HEK293 (cell line): ENCODE data around the gene GABBR2.

Experiments used
- CTCF ChIA-PET: fragments of 350-600 bp; formaldehyde crosslinking; extraction: SDS; loops from one replicate; lab custom pipeline; 2021; ENCODE audit warnings: antibody characterized with exemption; lab: Yijun Ruan, JAX
- POLR2A ChIA-PET: fragments of 300-600 bp; formaldehyde crosslinking; extraction: SDS; loops from one replicate; lab custom pipeline; 2020; ENCODE audit warnings: antibody characterized with exemption, inconsistent platforms; lab: Yijun Ruan, JAX
- H3K27ac ChIP-seq: fragments of 200-500 bp; sonication (Bioruptor generic); 2 replicates; pipeline ENCODE4 v1.5.1; 2014; ENCODE audit warnings: low read depth, low read length, control low read depth, inconsistent platforms; ENCODE audit errors: extremely low read depth
- H3K36me3 ChIP-seq, 2 experiments: fragments of 200-500 bp in 1 of 2; sonication (Bioruptor generic) in 1 of 2; 1 replicate in 1 of 2; 2 replicates in 1 of 2; pipeline ENCODE4 v1.5.1; 2014 to 2017; ENCODE audit warnings: inconsistent platforms in 2 of 2, low read length in 2 of 2; ENCODE audit not compliant: control insufficient read depth in 2 of 2, insufficient read depth in 1 of 2
- H3K4me1 ChIP-seq: fragments of 200-500 bp; sonication (Bioruptor generic); 2 replicates; pipeline ENCODE4 v1.5.1; 2014; ENCODE audit warnings: mild to moderate bottlenecking, low read length, inconsistent platforms; ENCODE audit not compliant: control insufficient read depth, insufficient read depth
- H3K4me3 ChIP-seq: 2 replicates; pipeline ENCODE4 v1.5.1; 2011; ENCODE audit warnings: low read depth, mild to moderate bottlenecking, control low read depth, low read length, moderate library complexity
- H3K9me3 ChIP-seq: fragments of 200-500 bp; sonication (Bioruptor generic); 2 replicates; pipeline ENCODE4 v1.5.1; 2014; ENCODE audit warnings: low read depth, low read length, inconsistent platforms; ENCODE audit not compliant: control insufficient read depth, insufficient read depth
- ELK4 ChIP-seq: IDR thresholded peaks from 2 replicates; pipeline ENCODE4 v1.6.1; 2011; ENCODE audit warnings: mild to moderate bottlenecking, low read depth, low read length, borderline replicate concordance
- GFI1B ChIP-seq: fragments of 450-650 bp; formaldehyde crosslinking; IDR thresholded peaks from 2 replicates; pipeline ENCODE4 v1.5.1; 2016; ENCODE audit warnings: missing biosample characterization, missing genetic modification characterization
- IKZF3 ChIP-seq: fragments of 450-650 bp; IDR thresholded peaks from 2 replicates; pipeline ENCODE4 v1.5.0; 2018; ENCODE audit warnings: missing biosample characterization, mild to moderate bottlenecking, missing genetic modification characterization, moderate library complexity
- KLF9 ChIP-seq: fragments of 450-650 bp; formaldehyde crosslinking; IDR thresholded peaks from 2 replicates; pipeline ENCODE4 v1.5.1; 2016; ENCODE audit warnings: missing biosample characterization, missing genetic modification characterization, low read depth
- MYNN ChIP-seq: fragments of 450-650 bp; formaldehyde crosslinking; IDR thresholded peaks from 2 replicates; pipeline ENCODE4 v1.5.1; 2016; ENCODE audit warnings: missing biosample characterization, missing genetic modification characterization, borderline replicate concordance
- TCF7L2 ChIP-seq: IDR thresholded peaks from 2 replicates; pipeline ENCODE4 v1.6.1; 2011; ENCODE audit warnings: low read depth, mild to moderate bottlenecking, inconsistent platforms, low read length, moderate library complexity, borderline replicate concordance
- TRIM28 ChIP-seq: IDR thresholded peaks from 2 replicates; pipeline ENCODE4 v1.6.1; 2011; ENCODE audit warnings: low read length, control low read depth, borderline replicate concordance
- YY1 ChIP-seq: fragments of 450-650 bp; formaldehyde crosslinking; IDR thresholded peaks from 2 replicates; pipeline ENCODE4 v1.5.1; 2018; ENCODE audit warnings: missing biosample characterization, missing genetic modification characterization
- ZBTB1 ChIP-seq: fragments of 450-650 bp; formaldehyde crosslinking; IDR thresholded peaks from 2 replicates; pipeline ENCODE4 v1.5.1; 2016; ENCODE audit warnings: missing biosample characterization, missing genetic modification characterization
- ZBTB20 ChIP-seq: fragments of 450-650 bp; formaldehyde crosslinking; IDR thresholded peaks from 2 replicates; pipeline ENCODE4 v1.5.1; 2016; ENCODE audit warnings: missing biosample characterization, missing genetic modification characterization
- ZNF10 ChIP-seq: fragments of 450-650 bp; formaldehyde crosslinking; IDR thresholded peaks from 2 replicates; pipeline ENCODE4 v1.5.1; 2017; ENCODE audit warnings: missing biosample characterization, missing genetic modification characterization
- ZNF114 ChIP-seq: fragments of 450-650 bp; formaldehyde crosslinking; IDR thresholded peaks from 2 replicates; pipeline ENCODE4 v1.5.0; 2017; ENCODE audit warnings: missing biosample characterization, missing genetic modification characterization
- ZNF133 ChIP-seq: fragments of 450-650 bp; formaldehyde crosslinking; IDR thresholded peaks from 2 replicates; pipeline ENCODE4 v1.5.1; 2016; ENCODE audit warnings: missing biosample characterization, missing genetic modification characterization
- ZNF211 ChIP-seq: fragments of 450-650 bp; formaldehyde crosslinking; IDR thresholded peaks from 2 replicates; pipeline ENCODE4 v1.5.1; 2016; ENCODE audit warnings: low read depth, missing biosample characterization, missing genetic modification characterization
- ZNF24 ChIP-seq: fragments of 450-650 bp; formaldehyde crosslinking; IDR thresholded peaks from 2 replicates; pipeline ENCODE4 v1.5.1; 2016; ENCODE audit warnings: missing biosample characterization, missing genetic modification characterization
- ZNF37A ChIP-seq: fragments of 450-650 bp; IDR thresholded peaks from 2 replicates; pipeline ENCODE4 v1.5.1; 2018; ENCODE audit warnings: missing biosample characterization, missing genetic modification characterization
- ZNF548 ChIP-seq: fragments of 450-650 bp; formaldehyde crosslinking; IDR thresholded peaks from 2 replicates; pipeline ENCODE4 v1.5.1; 2016; ENCODE audit warnings: missing biosample characterization, missing genetic modification characterization
- ZNF549 ChIP-seq: fragments of 450-650 bp; IDR thresholded peaks from 2 replicates; pipeline ENCODE4 v1.5.1; 2018; ENCODE audit warnings: missing biosample characterization, missing genetic modification characterization, mild to moderate bottlenecking, inconsistent platforms, moderate library complexity
- ZNF571 ChIP-seq: fragments of 450-650 bp; formaldehyde crosslinking; IDR thresholded peaks from 2 replicates; pipeline ENCODE4 v1.5.0; 2017; ENCODE audit warnings: missing biosample characterization, missing genetic modification characterization
- ZNF580 ChIP-seq: fragments of 450-650 bp; formaldehyde crosslinking; IDR thresholded peaks from 2 replicates; pipeline ENCODE4 v1.5.1; 2016; ENCODE audit warnings: missing biosample characterization, missing genetic modification characterization
- ZNF585B ChIP-seq: fragments of 450-650 bp; formaldehyde crosslinking; IDR thresholded peaks from 2 replicates; pipeline ENCODE4 v1.5.1; 2016; ENCODE audit warnings: missing biosample characterization, missing genetic modification characterization
- ZNF621 ChIP-seq: fragments of 450-650 bp; formaldehyde crosslinking; IDR thresholded peaks from 2 replicates; pipeline ENCODE4 v1.5.1; 2017; ENCODE audit warnings: missing biosample characterization, missing genetic modification characterization
- ZNF660 ChIP-seq: fragments of 450-650 bp; IDR thresholded peaks from 2 replicates; pipeline ENCODE4 v1.5.1; 2018; ENCODE audit warnings: missing biosample characterization, mild to moderate bottlenecking, missing genetic modification characterization
- ZNF76 ChIP-seq: fragments of 450-650 bp; formaldehyde crosslinking; IDR thresholded peaks from 2 replicates; pipeline ENCODE4; 2016; ENCODE audit warnings: low read depth, missing biosample characterization, missing genetic modification characterization, borderline replicate concordance
- ZNF792 ChIP-seq: fragments of 450-650 bp; formaldehyde crosslinking; IDR thresholded peaks from 2 replicates; pipeline ENCODE4 v1.5.1; 2016; ENCODE audit warnings: missing biosample characterization, missing genetic modification characterization

GABBR2 gene

GRCh38 chr9:98610211-98610610 lies 98.5 kb downstream of the GABBR2 start:
- H3K27ac ChIP-seq = no peak overlapping the region
- H3K4me3 ChIP-seq = no peak overlapping the region
- TF ChIP-seq TRIM28 = no peak
- no peak for TF ChIP-seq ZBTB1
- no peak for TF ChIP-seq ZNF211 (tag by site-specific recombination)
- no peak for TF ChIP-seq ZNF24
- TF ChIP-seq ZNF660 (tag by site-specific recombination) = no peak
- TF ChIP-seq ZNF76 (tag by site-specific recombination) = no peak
- no peak for TF ChIP-seq ZNF792 (tag by site-specific recombination)
- TF ChIP-seq ZNF571 (tag by site-specific recombination) = no peak
- no peaks in the 10 kb centered on the region for H3K9me3 ChIP-seq
- no peaks in the 10 kb centered on the region for H3K4me1 ChIP-seq
- CTCF ChIA-PET = interaction anchor here (0.7 kb wide), 1 partner anchor 882 kb away, joined by 3 read pairs; no protein-coding TSS in a partner anchor
- H3K36me3 ChIP-seq = no peaks in the 10 kb centered on the region
- POLR2A ChIA-PET = no interaction called here

GRCh38 chr9:98609646-98610045 lies 99.1 kb downstream of the GABBR2 start:
- H3K9me3 ChIP-seq = no peaks in the 10 kb centered on the region
- CTCF ChIA-PET = no interaction called here
- POLR2A ChIA-PET = no interaction called here
- H3K27ac ChIP-seq = no peak overlapping the region
- H3K4me1 ChIP-seq = no peaks in the 10 kb centered on the region
- H3K4me3 ChIP-seq = no peak overlapping the region
- H3K36me3 ChIP-seq = no peaks in the 10 kb centered on the region
- no peak for TF ChIP-seq ZNF133 (tag by site-specific recombination)
- no peak for TF ChIP-seq ZBTB20 (tag by site-specific recombination)
- TF ChIP-seq GFI1B (tag by site-specific recombination) = no peak
- no peak for TF ChIP-seq ZNF114 (tag by site-specific recombination)
- no peak for TF ChIP-seq ZNF585B (tag by site-specific recombination)
- no peak for TF ChIP-seq ZNF549
- no peak for TF ChIP-seq KLF9 (tag by site-specific recombination)
- no peak for TF ChIP-seq ELK4
- no peak for TF ChIP-seq ZNF10
- no peak for TF ChIP-seq TCF7L2
- no peak for TF ChIP-seq ZNF37A (tag by site-specific recombination)
- no peak for TF ChIP-seq YY1 (tag by site-specific recombination)

GRCh38 chr9:98607787-98608186 lies 100.9 kb downstream of the GABBR2 start:
- no peaks in the 10 kb centered on the region for H3K4me1 ChIP-seq
- CTCF ChIA-PET = no interaction called here
- POLR2A ChIA-PET = no interaction called here
- H3K4me3 ChIP-seq = no peak overlapping the region
- no peak for TF ChIP-seq ZNF548
- TF ChIP-seq ZNF580 (tag by site-specific recombination) = no peak
- TF ChIP-seq ZNF621 (tag by site-specific recombination) = no peak
- TF ChIP-seq MYNN (tag by site-specific recombination) = no peak
- TF ChIP-seq GFI1B (tag by site-specific recombination) = no peak
- no peak for TF ChIP-seq IKZF3 (tag by site-specific recombination)
- TF ChIP-seq, all 188 proteins: peak for 0
- no peaks in the 10 kb centered on the region for H3K36me3 ChIP-seq
- H3K9me3 ChIP-seq = no peaks in the 10 kb centered on the region
- no peak overlapping the region for H3K27ac ChIP-seq
